ENCODE measurements around the gene DAGLA. TPM values are rescaled to one million over a fixed set of nuclear protein-coding genes. Genes with fewer than 3 reads are reported as not detected.

The DAGLA gene
- total RNA-seq, 6 donors from 2014 or later = 3.0 to 11.0 (median 8.0) TPM

GRCh38 chr11:61680622-61681221 lies 531 bp downstream of the DAGLA start:
- H3K27ac ChIP-seq = peak overlapping the region in 1 of 4 donors; percentile 64
- peaks cover 10 to 33% (median 11%) of the 10 kb centered on the region in 4 donors for H3K4me1 ChIP-seq
- ATAC-seq (ENCODE audit: low FRiP score in 2 of 2) (no peak), DNase-seq (no peak)
- peak overlapping the region in 3 of 4 donors; percentile 47 to 56 (median 53) for H3K4me3 ChIP-seq
- 57 to 100% methylated on average over 6 to 30 of the region's 30 CpGs for WGBS, 2 donors
- H3K36me3 ChIP-seq = no peaks in the 10 kb centered on the region
- H3K9me3 ChIP-seq = no peaks in the 10 kb centered on the region
- H3K27me3 ChIP-seq = peaks cover 0 to 11% (median 2%) of the 10 kb centered on the region in 4 donors
- TF ChIP-seq CTCF (IDR thresholded peaks at IDR 0.05) (no peak), POLR2AphosphoS5 (IDR thresholded peaks at IDR 0.05) (no peak), EP300 (IDR thresholded peaks at IDR 0.05) (no peak), POLR2A (IDR thresholded peaks at IDR 0.05) (no peak)

GRCh38 chr11:61682093-61682732 lies 2.0 kb downstream of the DAGLA start:
- Histone ChIP-seq H3K4me1 (peaks cover 10 to 33% (median 11%) of the 10 kb centered on the region in 4 donors), H3K9me3 (no peaks in the 10 kb centered on the region), H3K27ac (no peak overlapping the region), H3K27me3 (peaks cover 0 to 16% (median 2%) of the 10 kb centered on the region in 4 donors), H3K36me3 (no peaks in the 10 kb centered on the region), H3K4me3 (no peak overlapping the region)
- TF ChIP-seq CTCF (IDR thresholded peaks at IDR 0.05) = no peak
- TF ChIP-seq POLR2AphosphoS5 (IDR thresholded peaks at IDR 0.05) = no peak
- TF ChIP-seq POLR2A (IDR thresholded peaks at IDR 0.05) = no peak
- no peak for TF ChIP-seq EP300 (IDR thresholded peaks at IDR 0.05)
- WGBS, 2 donors = 69 to 76% methylated on average over 11 to 12 of the region's 12 CpGs
- ATAC-seq (ENCODE audit: low FRiP score in 2 of 2) = no peak
- DNase-seq = no peak

- no peak for DNase-seq
- peaks cover 0 to 16% (median 2%) of the 10 kb centered on the region in 4 donors for H3K27me3 ChIP-seq
- no peaks in the 10 kb centered on the region for H3K36me3 ChIP-seq
- no peak overlapping the region for H3K27ac ChIP-seq
- H3K4me1 ChIP-seq = peaks cover 10 to 34% (median 11%) of the 10 kb centered on the region in 4 donors
- H3K4me3 ChIP-seq = no peak overlapping the region
- no peak for ATAC-seq (ENCODE audit: low FRiP score in 2 of 2)
- TF ChIP-seq EP300 (IDR thresholded peaks at IDR 0.05) = no peak
- no peak for TF ChIP-seq POLR2AphosphoS5 (IDR thresholded peaks at IDR 0.05)
- TF ChIP-seq CTCF (IDR thresholded peaks at IDR 0.05) = no peak
- no peak for TF ChIP-seq POLR2A (IDR thresholded peaks at IDR 0.05)
- 86 to 88% methylated on average over 3 to 11 of the region's 11 CpGs for WGBS, 2 donors
- no peaks in the 10 kb centered on the region for H3K9me3 ChIP-seq
These were observed 2.9 kb downstream of the DAGLA start for GRCh38 chr11:61682906-61683675.

GRCh38 chr11:61683961-61684869 lies 4.0 kb downstream of the DAGLA start:
- H3K27me3 ChIP-seq = peaks cover 0 to 16% (median 2%) of the 10 kb centered on the region in 4 donors
- no peak overlapping the region for H3K27ac ChIP-seq
- DNase-seq (peak in 1 of 2 donors; percentile 42), ATAC-seq (ENCODE audit: low FRiP score in 2 of 2) (no peak)
- no peak for TF ChIP-seq POLR2A (IDR thresholded peaks at IDR 0.05)
- TF ChIP-seq POLR2AphosphoS5 (IDR thresholded peaks at IDR 0.05) = no peak
- no peak for TF ChIP-seq CTCF (IDR thresholded peaks at IDR 0.05)
- no peak for TF ChIP-seq EP300 (IDR thresholded peaks at IDR 0.05)
- 20 to 27% methylated on average over 24 to 26 of the region's 27 CpGs for WGBS, 2 donors
- no peak overlapping the region for H3K4me3 ChIP-seq
- no peaks in the 10 kb centered on the region for H3K9me3 ChIP-seq
- no peaks in the 10 kb centered on the region for H3K36me3 ChIP-seq
- H3K4me1 ChIP-seq = peaks cover 15 to 45% (median 20%) of the 10 kb centered on the region in 4 donors
